ENCODE data around the gene POGLUT2.

POGLUT2 gene

GRCh38 chr13:102798581-102799425, at the start of gene POGLUT2, which contains the start of gene BIVM:
POGLUT2 (minus strand) TSS chr13:102798976; CDS start chr13:102798670, 306 bp downstream.
BIVM (plus strand) TSS chr13:102799119; CDS start chr13:102807268, 8,149 bp downstream.
- DNase-seq: peak; percentile 90

- DNase-seq: peak; percentile 49
Observed at GRCh38 chr13:102847272-102848234, 48.8 kb upstream of the POGLUT2 start.

GRCh38 chr13:102846261-102847015, 47.7 kb upstream of the POGLUT2 start:
- peak; percentile 72 for DNase-seq

- DNase-seq: peak; percentile 99
Observed at GRCh38 chr13:102845630-102846260, 47.0 kb upstream of the POGLUT2 start, which contains the start of gene ERCC5. ERCC5 (plus strand) TSS chr13:102846032; CDS start chr13:102846267, 235 bp downstream.

GRCh38 chr13:102845289-102845629, 46.5 kb upstream of the POGLUT2 start:
- DNase-seq: no peak

- no peak for DNase-seq
Observed at GRCh38 chr13:102839462-102839861, 40.7 kb upstream of the POGLUT2 start.

- no peak for DNase-seq
Observed at GRCh38 chr13:102838982-102839381, 40.2 kb upstream of the POGLUT2 start.

GRCh38 chr13:102838273-102838672, 39.5 kb upstream of the POGLUT2 start:
- DNase-seq: no peak

- DNase-seq: no peak
Observed at GRCh38 chr13:102836471-102836870, 37.7 kb upstream of the POGLUT2 start.

GRCh38 chr13:102830646-102831045, 31.9 kb upstream of the POGLUT2 start:
- no peak for DNase-seq

GRCh38 chr13:102825921-102826706, 27.3 kb upstream of the POGLUT2 start:
- no peak for DNase-seq

GRCh38 chr13:102825400-102825799, 26.6 kb upstream of the POGLUT2 start:
- DNase-seq: no peak

GRCh38 chr13:102817907-102818306, 19.1 kb upstream of the POGLUT2 start:
- DNase-seq: no peak

GRCh38 chr13:102817241-102817640, 18.5 kb upstream of the POGLUT2 start:
- no peak for DNase-seq

GRCh38 chr13:102816708-102817107, 17.9 kb upstream of the POGLUT2 start:
- DNase-seq: no peak

GRCh38 chr13:102815788-102816187, 17.0 kb upstream of the POGLUT2 start:
- no peak for DNase-seq

GRCh38 chr13:102814793-102815192, 16.0 kb upstream of the POGLUT2 start:
- DNase-seq: no peak

GRCh38 chr13:102814025-102814607, 15.3 kb upstream of the POGLUT2 start:
- no peak for DNase-seq

- DNase-seq: no peak
Observed at GRCh38 chr13:102812611-102813287, 14.0 kb upstream of the POGLUT2 start.

- no peak for DNase-seq
Observed at GRCh38 chr13:102807699-102808098, 8.9 kb upstream of the POGLUT2 start.

Measured in suppressor macrophage treated with lipopolysaccharide for 4 hours (primary cell).